ENCODE results near the gene RPS6KA6.

DNA sequence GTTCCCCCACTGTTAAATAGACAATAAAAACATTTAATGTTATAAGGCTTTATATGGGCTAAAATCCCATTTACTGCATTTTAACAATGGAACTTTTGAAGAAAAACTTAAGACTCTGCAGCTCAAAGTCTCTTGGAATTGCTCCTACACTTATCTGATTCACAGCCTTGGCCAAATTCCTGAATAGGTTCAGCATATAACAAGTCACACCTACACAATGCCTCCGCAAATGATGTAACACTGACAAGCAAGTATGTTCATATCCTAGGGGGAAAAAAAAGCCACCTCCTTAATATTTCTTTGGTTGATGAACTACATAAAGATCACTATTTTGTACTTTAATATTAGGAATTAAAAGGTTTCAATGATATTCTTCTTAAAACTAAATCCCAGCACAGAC is 34.5 kb downstream of the RPS6KA6 start:
- TF ChIP-seq POLR2AphosphoS5 (IDR thresholded peaks at IDR 0.05), result no peak
- no peak for TF ChIP-seq CTCF (IDR thresholded peaks at IDR 0.05)

All from transverse colon (tissue), 4 donors.